Measurements from ENCODE around the gene ELOA. TPM values are rescaled to one million over a fixed set of nuclear protein-coding genes. Genes with fewer than 3 reads are reported as not detected.

ELOA gene
- total and polyA plus RNA-seq, 2 of the 13 experiments (the other 11 are each of a cell fraction or from before 2014, with no cell fraction given) = 14.2 to 28.5 TPM

GRCh38 chr1:23803674-23804073, 60.4 kb downstream of the ELOA start (continued):
- TF ChIP-seq ZNF281 (CRISPR knock-in tag; IDR thresholded peaks at IDR 0.05; ENCODE audit: borderline replicate concordance) (no peak), ZBTB38 (CRISPR knock-in tag; IDR thresholded peaks at IDR 0.05) (peak; percentile 51; the same call in 1 of the 2 replicates), ZNF33A (CRISPR knock-in tag; IDR thresholded peaks at IDR 0.05; ENCODE audit: borderline replicate concordance) (no peak), KLF15 (CRISPR knock-in tag; IDR thresholded peaks at IDR 0.05; ENCODE audit: borderline replicate concordance) (no peak), BRD4 (CRISPR knock-in tag; IDR thresholded peaks at IDR 0.05) (no peak), NR3C1 (CRISPR knock-in tag; IDR thresholded peaks at IDR 0.05) (no peak), MXI1 (IDR thresholded peaks at IDR 0.05; ENCODE audit: borderline replicate concordance, low read depth, low read length) (0 out of 3 replicates have a peak, but pooled peaks have one; percentile 22), ZHX2 (IDR thresholded peaks at IDR 0.05; ENCODE audit: low read depth) (no peak), ZHX2 (CRISPR knock-in tag; IDR thresholded peaks at IDR 0.05; ENCODE audit: borderline replicate concordance) (no peak), TFAP4 (IDR thresholded peaks at IDR 0.05; ENCODE audit: borderline replicate concordance, low read depth) (no peak), ELF1 (CRISPR knock-in tag; IDR thresholded peaks at IDR 0.05) (no peak), ZFP41 (CRISPR knock-in tag; IDR thresholded peaks at IDR 0.05; ENCODE audit: borderline replicate concordance) (no peak), NR2F1 (CRISPR knock-in tag; IDR thresholded peaks at IDR 0.05) (peak; percentile 47 to 50; a peak in 2 of 4 replicates), DBP (CRISPR knock-in tag; IDR thresholded peaks at IDR 0.05; ENCODE audit: not compliant biosample characterization) (no peak), RARA (CRISPR knock-in tag; IDR thresholded peaks at IDR 0.05) (peak; percentile 55; the same call in 1 of the 2 replicates), KLF13 (CRISPR knock-in tag; IDR thresholded peaks at IDR 0.05) (no peak), NKX3-1 (CRISPR knock-in tag; IDR thresholded peaks at IDR 0.05) (no peak), ZNF775 (CRISPR knock-in tag; IDR thresholded peaks at IDR 0.05; ENCODE audit: borderline replicate concordance) (no peak), JUN (CRISPR knock-in tag; IDR thresholded peaks at IDR 0.05) (no peak), PHF5A (CRISPR knock-in tag; IDR thresholded peaks at IDR 0.05; ENCODE audit: low read depth, unreplicated experiment) (no peak), ONECUT2 (CRISPR knock-in tag; IDR thresholded peaks at IDR 0.05) (no peak)
